Panc1 (cell line): ENCODE measurements around the gene TOM1. TPM values are rescaled to one million over a fixed set of nuclear protein-coding genes. Genes with fewer than 3 reads are reported as not detected.

ENCODE experiments used
- ATAC-seq: fragments of 200-7000 bp; cut with Tn5 transposase; 2 replicates; pipeline ENCODE4 v1.9.1; 2020; ENCODE audit warnings: mild to moderate bottlenecking, moderate library complexity
- BruUV-seq: library from RNA; stranded (reverse); fragments of 400-500 nt; replicated peaks from 2 replicates; lab custom pipeline; 2021; lab: Mats Ljungman, UMichigan
- CTCF ChIA-PET: fragments of 300-600 bp; sonication (Branson Sonifier 250); formaldehyde crosslinking; loops from one replicate; lab custom pipeline; 2022; ENCODE audit warnings: antibody characterized with exemption; lab: Charles Lee
- POLR2A ChIA-PET: fragments of 300-600 bp; sonication (Branson Sonifier 250); formaldehyde crosslinking; loops from one replicate; lab custom pipeline; 2022; ENCODE audit warnings: antibody characterized with exemption; lab: Charles Lee
- DNase-seq: peaks from one replicate; pipeline ENCODE4 v3.0.0-alpha.2; 2010; ENCODE audit warnings: low read depth, low spot score
- H3K27ac ChIP-seq: 2 replicates; pipeline ENCODE4 v1.5.1; 2011; ENCODE audit warnings: mild to moderate bottlenecking, low read length, inconsistent platforms
- H3K27me3 ChIP-seq: fragments of 200-500 bp; sonication (Bioruptor generic); 2 replicates; pipeline ENCODE4 v1.6.0; 2014; ENCODE audit warnings: low read length, inconsistent platforms; ENCODE audit not compliant: control insufficient read depth, insufficient read depth
- H3K36me3 ChIP-seq: fragments of 200-500 bp; sonication (Bioruptor generic); 2 replicates; pipeline ENCODE4 v1.5.1; 2014; ENCODE audit warnings: inconsistent platforms, mild to moderate bottlenecking, low read length, moderate library complexity; ENCODE audit not compliant: control insufficient read depth, insufficient read depth
- H3K4me1 ChIP-seq: 2 replicates; pipeline ENCODE4 v1.5.1; 2011; ENCODE audit warnings: inconsistent platforms, mild to moderate bottlenecking, low read length, moderate library complexity; ENCODE audit not compliant: control insufficient read depth, insufficient read depth
- H3K4me3 ChIP-seq, 2 experiments: 2 replicates each; pipeline ENCODE4 v1.5.1; 2011 to 2012; ENCODE audit warnings: low read depth in 2 of 2, low read length in 2 of 2, mild to moderate bottlenecking in 2 of 2, inconsistent platforms in 1 of 2, moderate library complexity in 1 of 2
- H3K9me3 ChIP-seq: fragments of 200-500 bp; sonication (Bioruptor generic); 2 replicates; pipeline ENCODE4 v1.5.1; 2014; ENCODE audit warnings: low read depth, mild to moderate bottlenecking, inconsistent platforms, low read length, moderate library complexity; ENCODE audit not compliant: control insufficient read depth, insufficient read depth
- POLR2AphosphoS5 ChIP-seq: IDR thresholded peaks from 2 replicates; pipeline ENCODE4 v1.6.1; 2012; ENCODE audit warnings: mild to moderate bottlenecking, low read depth, low read length, moderate library complexity
- SIN3A ChIP-seq: IDR thresholded peaks from 2 replicates; pipeline ENCODE4 v1.6.1; 2012; ENCODE audit warnings: low read depth, mild to moderate bottlenecking, low read length, moderate library complexity, borderline replicate concordance; ENCODE audit not compliant: insufficient read depth
- TCF7L2 ChIP-seq: IDR thresholded peaks from 2 replicates; pipeline ENCODE4 v1.6.1; 2011; ENCODE audit warnings: mild to moderate bottlenecking, low read depth, low read length, inconsistent platforms
- in situ Hi-C: cut with HindIII; loops from 2 replicates; pipeline ENCODE4 v1.10.0; 2016; ENCODE audit warnings: low sequenced_read_pairs, low pct_unique_long_range_greater_than_20kb
- intact Hi-C: fragments of 100-400 bp; cut with micrococcal nuclease; formaldehyde crosslinking; loops from one replicate; pipeline ENCODE4 v1.10.0; 2022; ENCODE audit not compliant: unreplicated experiment
- total RNA-seq: library from RNA; stranded (reverse); gene quantifications from one replicate; pipeline ENCODE4 v1.2.1, GENCODE V29; 2021; ENCODE audit not compliant: unreplicated experiment
- TF ChIP-seq, protein P1 (sequence below): fragments of 450-650 bp; IDR thresholded peaks from 2 replicates; pipeline ENCODE4 v1.5.1; 2017; ENCODE audit warnings: mild to moderate bottlenecking
- TF ChIP-seq, protein P2 (sequence below), 2 experiments: IDR thresholded peaks; 2 replicates each; pipeline ENCODE4 v1.6.1; 2011 to 2012; ENCODE audit warnings: low read depth in 2 of 2, control low read depth in 1 of 2, low read length in 1 of 2, mild to moderate bottlenecking in 1 of 2, moderate library complexity in 1 of 2; ENCODE audit not compliant: insufficient read depth in 1 of 2

Gene TOM1
- total RNA-seq, 1 experiment from 2014 or later, result 32.7 TPM

DNA sequence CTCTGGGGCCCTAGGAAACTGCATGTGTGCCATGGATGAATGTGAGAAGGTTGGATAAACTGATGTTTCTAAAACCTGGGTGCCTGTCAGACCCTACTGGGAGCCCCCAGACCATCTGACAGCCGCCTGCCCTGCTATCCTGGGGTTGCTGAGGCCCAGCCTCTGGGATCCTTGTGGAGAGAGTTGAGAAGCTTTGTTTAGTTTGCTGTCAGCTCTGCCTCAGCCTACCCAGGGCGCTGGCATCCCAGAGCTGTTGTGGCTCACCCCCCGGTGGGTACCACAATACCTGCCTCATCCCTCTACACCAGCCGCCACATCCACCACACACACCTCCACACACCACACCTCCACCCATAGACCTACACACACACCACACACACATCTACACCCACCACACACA is 42.7 kb downstream of the TOM1 start:
- BruUV-seq, result no TSS peak
- in situ Hi-C loops (no loop called here), intact Hi-C loops (no loop called here)
- TF ChIP-seq SIN3A (no peak), TCF7L2 (no peak), POLR2AphosphoS5 (no peak)
- TF ChIP-seq, protein P1, sequence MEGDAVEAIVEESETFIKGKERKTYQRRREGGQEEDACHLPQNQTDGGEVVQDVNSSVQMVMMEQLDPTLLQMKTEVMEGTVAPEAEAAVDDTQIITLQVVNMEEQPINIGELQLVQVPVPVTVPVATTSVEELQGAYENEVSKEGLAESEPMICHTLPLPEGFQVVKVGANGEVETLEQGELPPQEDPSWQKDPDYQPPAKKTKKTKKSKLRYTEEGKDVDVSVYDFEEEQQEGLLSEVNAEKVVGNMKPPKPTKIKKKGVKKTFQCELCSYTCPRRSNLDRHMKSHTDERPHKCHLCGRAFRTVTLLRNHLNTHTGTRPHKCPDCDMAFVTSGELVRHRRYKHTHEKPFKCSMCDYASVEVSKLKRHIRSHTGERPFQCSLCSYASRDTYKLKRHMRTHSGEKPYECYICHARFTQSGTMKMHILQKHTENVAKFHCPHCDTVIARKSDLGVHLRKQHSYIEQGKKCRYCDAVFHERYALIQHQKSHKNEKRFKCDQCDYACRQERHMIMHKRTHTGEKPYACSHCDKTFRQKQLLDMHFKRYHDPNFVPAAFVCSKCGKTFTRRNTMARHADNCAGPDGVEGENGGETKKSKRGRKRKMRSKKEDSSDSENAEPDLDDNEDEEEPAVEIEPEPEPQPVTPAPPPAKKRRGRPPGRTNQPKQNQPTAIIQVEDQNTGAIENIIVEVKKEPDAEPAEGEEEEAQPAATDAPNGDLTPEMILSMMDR, result no peak
- TF ChIP-seq, protein P2, sequence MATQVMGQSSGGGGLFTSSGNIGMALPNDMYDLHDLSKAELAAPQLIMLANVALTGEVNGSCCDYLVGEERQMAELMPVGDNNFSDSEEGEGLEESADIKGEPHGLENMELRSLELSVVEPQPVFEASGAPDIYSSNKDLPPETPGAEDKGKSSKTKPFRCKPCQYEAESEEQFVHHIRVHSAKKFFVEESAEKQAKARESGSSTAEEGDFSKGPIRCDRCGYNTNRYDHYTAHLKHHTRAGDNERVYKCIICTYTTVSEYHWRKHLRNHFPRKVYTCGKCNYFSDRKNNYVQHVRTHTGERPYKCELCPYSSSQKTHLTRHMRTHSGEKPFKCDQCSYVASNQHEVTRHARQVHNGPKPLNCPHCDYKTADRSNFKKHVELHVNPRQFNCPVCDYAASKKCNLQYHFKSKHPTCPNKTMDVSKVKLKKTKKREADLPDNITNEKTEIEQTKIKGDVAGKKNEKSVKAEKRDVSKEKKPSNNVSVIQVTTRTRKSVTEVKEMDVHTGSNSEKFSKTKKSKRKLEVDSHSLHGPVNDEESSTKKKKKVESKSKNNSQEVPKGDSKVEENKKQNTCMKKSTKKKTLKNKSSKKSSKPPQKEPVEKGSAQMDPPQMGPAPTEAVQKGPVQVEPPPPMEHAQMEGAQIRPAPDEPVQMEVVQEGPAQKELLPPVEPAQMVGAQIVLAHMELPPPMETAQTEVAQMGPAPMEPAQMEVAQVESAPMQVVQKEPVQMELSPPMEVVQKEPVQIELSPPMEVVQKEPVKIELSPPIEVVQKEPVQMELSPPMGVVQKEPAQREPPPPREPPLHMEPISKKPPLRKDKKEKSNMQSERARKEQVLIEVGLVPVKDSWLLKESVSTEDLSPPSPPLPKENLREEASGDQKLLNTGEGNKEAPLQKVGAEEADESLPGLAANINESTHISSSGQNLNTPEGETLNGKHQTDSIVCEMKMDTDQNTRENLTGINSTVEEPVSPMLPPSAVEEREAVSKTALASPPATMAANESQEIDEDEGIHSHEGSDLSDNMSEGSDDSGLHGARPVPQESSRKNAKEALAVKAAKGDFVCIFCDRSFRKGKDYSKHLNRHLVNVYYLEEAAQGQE (IDR thresholded peaks at IDR 0.05; ENCODE audit: insufficient read depth in 1 of 2, low read depth in 2 of 2, low read length in 1 of 2), result no peak
- no peaks in the 10 kb centered on the region for H3K9me3 ChIP-seq
- H3K27ac ChIP-seq, result no peak overlapping the region
- ChIA-PET POLR2A (no interaction called here), CTCF (no interaction called here)
- no peaks in the 10 kb centered on the region for H3K27me3 ChIP-seq
- H3K36me3 ChIP-seq, result no peaks in the 10 kb centered on the region
- H3K4me1 ChIP-seq, result no peaks in the 10 kb centered on the region
- ATAC-seq (peak; percentile 29), DNase-seq (no peak)
- no peak overlapping the region for H3K4me3 ChIP-seq

DNA sequence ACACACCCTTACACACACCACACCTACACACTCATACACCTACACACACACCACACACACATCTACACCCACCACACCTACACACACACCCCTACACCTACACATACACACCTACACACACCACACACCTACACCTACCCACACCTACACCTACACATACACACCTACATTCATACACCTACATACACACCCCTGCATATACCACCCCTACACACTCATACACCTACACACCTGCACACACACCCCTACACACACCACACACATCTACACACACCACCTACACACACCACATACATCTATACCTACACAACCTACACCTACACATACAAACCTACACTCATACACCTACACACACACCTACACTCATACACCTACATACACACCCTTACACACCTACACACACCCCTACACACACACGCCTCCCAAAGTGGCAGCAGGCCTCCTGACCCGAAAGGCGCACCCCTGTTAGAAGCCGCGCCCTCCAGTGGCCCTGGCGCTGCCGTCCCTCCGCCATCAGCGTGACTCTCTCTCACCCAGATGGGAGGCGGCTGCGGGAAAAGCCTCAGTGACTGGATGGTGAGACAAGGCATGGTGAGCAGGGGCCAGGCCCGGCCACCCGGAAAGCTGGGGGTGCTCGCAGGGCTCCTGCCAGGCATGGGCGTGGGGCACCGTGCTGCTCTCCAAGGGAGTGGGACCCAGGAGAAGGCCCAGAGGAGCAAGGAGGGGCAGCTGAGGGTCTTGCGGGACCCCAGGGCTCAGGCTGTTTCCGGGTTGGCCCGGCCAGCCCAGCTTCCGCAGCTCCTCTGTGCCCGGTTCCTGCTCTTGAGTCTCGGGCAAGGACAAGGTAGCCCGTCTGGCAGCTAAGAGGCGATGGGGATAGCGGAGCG is 44.2 kb downstream of the TOM1 start:
- ATAC-seq (no peak), DNase-seq (no peak)
- Histone ChIP-seq H3K9me3 (no peaks in the 10 kb centered on the region), H3K27me3 (no peaks in the 10 kb centered on the region), H3K27ac (no peak overlapping the region), H3K4me3 (no peak overlapping the region), H3K4me1 (no peaks in the 10 kb centered on the region), H3K36me3 (no peaks in the 10 kb centered on the region)
- intact Hi-C loops, result no loop called here
- in situ Hi-C loops, result no loop called here
- POLR2A ChIA-PET, result no interaction called here
- TF ChIP-seq, protein P2 (IDR thresholded peaks at IDR 0.05; ENCODE audit: insufficient read depth in 1 of 2, low read depth in 2 of 2, low read length in 1 of 2), result no peak
- TF ChIP-seq POLR2AphosphoS5, result no peak
- TF ChIP-seq, protein P1, result no peak
- no peak for TF ChIP-seq SIN3A
- no peak for TF ChIP-seq TCF7L2
- no TSS peak for BruUV-seq
- CTCF ChIA-PET, result no interaction called here
